Spleen (tissue), 11 donors: ENCODE data around the gene OTUD3. TPM values are rescaled to one million over a fixed set of nuclear protein-coding genes. Genes with fewer than 3 reads are reported as not detected.
"Not testable (repeated sequence)": the region's sequence is repeated elsewhere in the genome, so short reads cannot be mapped to it uniquely, and the experiment has no call there.

Experiments
- DNase-seq: peaks from one replicate; pipeline ENCODE4 v3.0.0-alpha.2; 2020
- H3K27ac ChIP-seq, 8 donors: fragments of 200-600 bp; sonication (generic) in 7 of 8; 1 replicate in 4 of 8; 2 replicates in 4 of 8; pipeline versions ENCODE4 v1.5.0 to v1.8.0; 2016 to 2021; ENCODE audit warnings: inconsistent platforms in 4 of 8, mild to moderate bottlenecking in 4 of 8, moderate library complexity in 1 of 8
- H3K27me3 ChIP-seq, 7 donors: fragments of 200-600 bp; sonication (generic) in 6 of 7; replicated peaks in 1 of 7; 1 replicate in 4 of 7; 2 replicates in 3 of 7; pipeline versions ENCODE4 v1.5.0 to v1.8.0; 2016 to 2021; ENCODE audit warnings: inconsistent platforms in 3 of 7, mild to moderate bottlenecking in 1 of 7
- H3K36me3 ChIP-seq, 6 donors: fragments of 200-600 bp; sonication (generic) in 5 of 6; 1 replicate in 4 of 6; 2 replicates in 2 of 6; pipeline versions ENCODE4 v1.5.0 to v1.8.0; 2016 to 2021; ENCODE audit warnings: inconsistent platforms in 2 of 6
- H3K4me1 ChIP-seq, 6 donors: fragments of 200-600 bp; sonication (generic) in 5 of 6; 1 replicate in 3 of 6; 2 replicates in 3 of 6; pipeline versions ENCODE4 v1.5.0 to v1.8.0; 2016 to 2021; ENCODE audit warnings: inconsistent platforms in 3 of 6
- H3K4me3 ChIP-seq, 8 donors: fragments of 200-600 bp; sonication (generic) in 7 of 8; 1 replicate in 4 of 8; 2 replicates in 4 of 8; pipeline versions ENCODE4 v1.5.0 to v1.8.0; 2016 to 2021; ENCODE audit warnings: inconsistent platforms in 4 of 8, mild to moderate bottlenecking in 4 of 8, moderate library complexity in 2 of 8
- H3K9me3 ChIP-seq, 8 donors: fragments of 200-600 bp; sonication (generic) in 7 of 8; 1 replicate in 4 of 8; 2 replicates in 4 of 8; pipeline versions ENCODE4 v1.5.0 to v1.8.0; 2016 to 2021; ENCODE audit warnings: inconsistent platforms in 4 of 8
- CTCF ChIP-seq, 11 experiments: fragments of 200-600 bp in 7 of 11; fragments of 450-650 bp in 4 of 11; sonication (generic) in 4 of 11; IDR thresholded peaks in 8 of 11; conservative IDR thresholded peaks in 3 of 11; 1 replicate in 7 of 11; 2 replicates in 4 of 11; pipeline versions ENCODE4 v1.4.0 to v1.8.0; 2016 to 2021; ENCODE audit warnings: antibody characterized with exemption in 11 of 11, inconsistent platforms in 4 of 11, mild to moderate bottlenecking in 1 of 11
- POLR2A ChIP-seq, 3 donors: fragments of 450-650 bp; IDR thresholded peaks; one replicate each; pipeline ENCODE4 v1.5.1; 2017; ENCODE audit warnings: antibody characterized with exemption in 3 of 3, mild to moderate bottlenecking in 1 of 3
- POLR2AphosphoS5 ChIP-seq, 3 donors: sonication (generic); formaldehyde crosslinking; IDR thresholded peaks; one replicate each; pipeline ENCODE4 v1.5.1; 2017; ENCODE audit warnings: antibody characterized with exemption in 3 of 3
- whole genome bisulfite sequencing, 5 donors: extraction: QIAGEN DNeasy Blood & Tissue Kit in 3 of 5; methylation state at CpG; one replicate each; pipeline versions ENCODE4 v1.1.5 to v1.1.7; 2013 to 2018; 5-methylcytosine and 5-hydroxymethylcytosine counted together
- intact Hi-C: fragments of 100-400 bp; cut with DNase I; formaldehyde crosslinking; loops from one replicate; pipeline ENCODE4 v1.15.0; 2023; ENCODE audit warnings: low total_unique reads
- polyA plus RNA-seq, 3 donors: library from polyadenylated mRNA; stranded (reverse); fragments of 200-250 nt; gene quantifications; one replicate each; pipeline ENCODE4 v1.2.1, GENCODE V29; 2013
- total RNA-seq, 7 donors: library from RNA; depleted of rRNA in 3 of 7; stranded (reverse); fragments of >200 nt in 3 of 7; fragmentation: NEBNext Ultra II Directional in 4 of 7; extraction: Animal tissue kit (Norgen Biotek cat#: 25700) in 4 of 7; gene quantifications; one replicate each; pipeline versions ENCODE4 v1.1.0 to v1.2.1, GENCODE V29; 2016 to 2021
- donor health status: healthy with polysubstance abuse.
- donor health status: DM: no; HTN: no; CAD: no; lungs with moderate emphysema.
- donor health status: DM: no; HTN: no; CAD: no.
- donor health status: Bipolar disorder and iron deficiency.
- donor health status: healthy.
- donor health status: DM: no; HTN: no; CAD: no.
- donor health status: DM: yes; HTN: yes; CAD: no.

OTUD3 gene
- total and polyA plus RNA-seq, 10 donors: 1.5 to 14.0 (median 6.7) TPM

- intact Hi-C loops: no loop called here
- TF ChIP-seq POLR2A (IDR thresholded peaks at IDR 0.05) (no peak), CTCF (IDR thresholded peaks at IDR 0.05 in 8 of 11, conservative IDR thresholded peaks at IDR 0.05 in 3 of 11) (no peak), POLR2AphosphoS5 (IDR thresholded peaks at IDR 0.05) (no peak)
- no peaks in the 10 kb centered on the region for H3K4me1 ChIP-seq
- H3K36me3 ChIP-seq: no peaks in the 10 kb centered on the region
- H3K27me3 ChIP-seq: peaks cover 0 to 41% (median 0%) of the 10 kb centered on the region in 7 donors
- no peak overlapping the region for H3K27ac ChIP-seq
- H3K9me3 ChIP-seq: peaks cover 0 to 22% (median 11%) of the 10 kb centered on the region in 8 donors
- WGBS, 5 donors: 75 to 90% (median 78%) methylated on average over 3 of the region's 3 CpGs
- H3K4me3 ChIP-seq: no peak overlapping the region
- DNase-seq: no peak
These were observed 19.3 kb upstream of the OTUD3 start for GRCh38 chr1:19862944-19863343.

- no peak overlapping the region for H3K4me3 ChIP-seq
- intact Hi-C loops: no loop called here
- DNase-seq: no peak
- no peaks in the 10 kb centered on the region for H3K4me1 ChIP-seq
- no peak overlapping the region for H3K27ac ChIP-seq
- TF ChIP-seq POLR2AphosphoS5 (IDR thresholded peaks at IDR 0.05) (no peak), CTCF (IDR thresholded peaks at IDR 0.05 in 8 of 11, conservative IDR thresholded peaks at IDR 0.05 in 3 of 11) (no peak), POLR2A (IDR thresholded peaks at IDR 0.05) (no peak)
- peaks cover 0 to 22% (median 11%) of the 10 kb centered on the region in 8 donors for H3K9me3 ChIP-seq
- WGBS, 5 donors: 82 to 97% (median 88%) methylated on average over 1 of the region's 1 CpG
- H3K27me3 ChIP-seq: peaks cover 0 to 47% (median 0%) of the 10 kb centered on the region in 7 donors
- H3K36me3 ChIP-seq: no peaks in the 10 kb centered on the region
These were observed 17.5 kb upstream of the OTUD3 start for GRCh38 chr1:19864570-19865160.

GRCh38 chr1:19866029-19866428, 16.2 kb upstream of the OTUD3 start:
- DNase-seq: no peak
- Histone ChIP-seq H3K27me3 (peaks cover 0 to 49% (median 0%) of the 10 kb centered on the region in 7 donors), H3K9me3 (peaks cover 0 to 22% (median 11%) of the 10 kb centered on the region in 8 donors), H3K27ac (no peak overlapping the region), H3K4me3 (no peak overlapping the region), H3K36me3 (no peaks in the 10 kb centered on the region), H3K4me1 (no peaks in the 10 kb centered on the region)
- intact Hi-C loops: no loop called here
- no peak for TF ChIP-seq POLR2A (IDR thresholded peaks at IDR 0.05)
- no peak for TF ChIP-seq CTCF (IDR thresholded peaks at IDR 0.05 in 8 of 11, conservative IDR thresholded peaks at IDR 0.05 in 3 of 11)
- TF ChIP-seq POLR2AphosphoS5 (IDR thresholded peaks at IDR 0.05): no peak
- WGBS, 5 donors: 74 to 87% (median 82%) methylated on average over 1 of the region's 1 CpG

- peaks cover 0 to 50% (median 0%) of the 10 kb centered on the region in 7 donors for H3K27me3 ChIP-seq
- TF ChIP-seq POLR2A (IDR thresholded peaks at IDR 0.05) (no peak), CTCF (IDR thresholded peaks at IDR 0.05 in 8 of 11, conservative IDR thresholded peaks at IDR 0.05 in 3 of 11) (no peak), POLR2AphosphoS5 (IDR thresholded peaks at IDR 0.05) (no peak)
- no peaks in the 10 kb centered on the region for H3K36me3 ChIP-seq
- no peak overlapping the region for H3K27ac ChIP-seq
- H3K4me1 ChIP-seq: no peaks in the 10 kb centered on the region
- no peak overlapping the region for H3K4me3 ChIP-seq
- WGBS, 5 donors: 44 to 92% (median 56%) methylated on average over 1 of the region's 1 CpG
- DNase-seq: no peak
- intact Hi-C loops: no loop called here
- peaks cover 0 to 22% (median 11%) of the 10 kb centered on the region in 8 donors for H3K9me3 ChIP-seq
These were observed 15.4 kb upstream of the OTUD3 start for GRCh38 chr1:19866758-19867157.

- H3K9me3 ChIP-seq: peaks cover 0 to 11% (median 3%) of the 10 kb centered on the region in 8 donors
- DNase-seq, H3K36me3 ChIP-seq, H3K27ac ChIP-seq, intact Hi-C loops, H3K4me3 ChIP-seq, H3K4me1 ChIP-seq: not testable (repeated sequence)
- 49 to 60% (median 56%) methylated on average over 4 of the region's 4 CpGs for WGBS, 5 donors
- peaks cover 0 to 57% (median 0%) of the 10 kb centered on the region in 7 donors for H3K27me3 ChIP-seq
These were observed 13.6 kb upstream of the OTUD3 start for GRCh38 chr1:19868575-19868974.

GRCh38 chr1:19869453-19869852, 12.7 kb upstream of the OTUD3 start:
- H3K9me3 ChIP-seq, H3K4me1 ChIP-seq, DNase-seq, H3K27ac ChIP-seq, H3K36me3 ChIP-seq, intact Hi-C loops, H3K4me3 ChIP-seq: not testable (repeated sequence)
- WGBS, 5 donors: 71 to 88% (median 77%) methylated on average over 2 of the region's 2 CpGs
- H3K27me3 ChIP-seq: peaks cover 0 to 54% (median 0%) of the 10 kb centered on the region in 7 donors
